ENCODE results near the gene SUPT3H.

GRCh38 chr6:44789061-44789460 lies 588.7 kb downstream of the SUPT3H start:
- no peak for TF ChIP-seq EP300 (IDR thresholded peaks at IDR 0.05; ENCODE audit: borderline replicate concordance)
- no peak for TF ChIP-seq CEBPB (IDR thresholded peaks at IDR 0.05)
- no peak for TF ChIP-seq CREB1 (IDR thresholded peaks at IDR 0.05; ENCODE audit: low read depth)
- no peak for TF ChIP-seq REST (IDR thresholded peaks at IDR 0.05; ENCODE audit: low read depth)
- TF ChIP-seq, protein P1, sequence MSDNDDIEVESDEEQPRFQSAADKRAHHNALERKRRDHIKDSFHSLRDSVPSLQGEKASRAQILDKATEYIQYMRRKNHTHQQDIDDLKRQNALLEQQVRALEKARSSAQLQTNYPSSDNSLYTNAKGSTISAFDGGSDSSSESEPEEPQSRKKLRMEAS (IDR thresholded peaks at IDR 0.05) = no peak
- TF ChIP-seq EGR1 (IDR thresholded peaks at IDR 0.05) = no peak
- no peak for TF ChIP-seq NFIC (IDR thresholded peaks at IDR 0.05)
- TF ChIP-seq YY1 (IDR thresholded peaks at IDR 0.05; ENCODE audit: low read depth) = no peak
- TF ChIP-seq TCF12 (IDR thresholded peaks at IDR 0.05; ENCODE audit: low read depth) = no peak
- no peak for TF ChIP-seq USF1 (IDR thresholded peaks at IDR 0.05)
- no peak for TF ChIP-seq TEAD4 (IDR thresholded peaks at IDR 0.05)
